Regular cardiac myocyte (primary cell): ENCODE results near the gene EIF4G3. TPM values are rescaled to one million over a fixed set of nuclear protein-coding genes. Genes with fewer than 3 reads are reported as not detected.

ENCODE experiments used
- total RNA-seq: library from RNA; depleted of rRNA; stranded (reverse); fragments of >200 nt; gene quantifications from 2 replicates; pipeline ENCODE4 v1.2.3, GENCODE V29; 2014

The EIF4G3 gene
- 25.1 and 39.7 TPM in 2 replicates for total RNA-seq

GRCh38 chr1:21176586-21177555 is at the start of gene EIF4G3:
Gene EIF4G3, minus strand, starts transcription at chr1:21176897. Its CDS starts 174,155 bp downstream, at chr1:21002742.

GRCh38 chr1:20787029-20787839 is 389.5 kb downstream of the EIF4G3 start, which contains the start of gene HP1BP3:
Gene HP1BP3, minus strand, starts transcription at chr1:20787307. Its CDS starts 6,867 bp downstream, at chr1:20780440.

Other genes starting within 250 kb of the EIF4G3 start
- gene ECE1, start 113.6 kb upstream of the EIF4G3 start, total RNA-seq: 117 and 151 TPM in 2 replicates